ENCODE results near the gene TAX1BP1. TPM values are rescaled to one million over a fixed set of nuclear protein-coding genes. Genes with fewer than 3 reads are reported as not detected.

The TAX1BP1 gene
- total RNA-seq, 1 experiment from 2014 or later = 58.3 TPM

DNA sequence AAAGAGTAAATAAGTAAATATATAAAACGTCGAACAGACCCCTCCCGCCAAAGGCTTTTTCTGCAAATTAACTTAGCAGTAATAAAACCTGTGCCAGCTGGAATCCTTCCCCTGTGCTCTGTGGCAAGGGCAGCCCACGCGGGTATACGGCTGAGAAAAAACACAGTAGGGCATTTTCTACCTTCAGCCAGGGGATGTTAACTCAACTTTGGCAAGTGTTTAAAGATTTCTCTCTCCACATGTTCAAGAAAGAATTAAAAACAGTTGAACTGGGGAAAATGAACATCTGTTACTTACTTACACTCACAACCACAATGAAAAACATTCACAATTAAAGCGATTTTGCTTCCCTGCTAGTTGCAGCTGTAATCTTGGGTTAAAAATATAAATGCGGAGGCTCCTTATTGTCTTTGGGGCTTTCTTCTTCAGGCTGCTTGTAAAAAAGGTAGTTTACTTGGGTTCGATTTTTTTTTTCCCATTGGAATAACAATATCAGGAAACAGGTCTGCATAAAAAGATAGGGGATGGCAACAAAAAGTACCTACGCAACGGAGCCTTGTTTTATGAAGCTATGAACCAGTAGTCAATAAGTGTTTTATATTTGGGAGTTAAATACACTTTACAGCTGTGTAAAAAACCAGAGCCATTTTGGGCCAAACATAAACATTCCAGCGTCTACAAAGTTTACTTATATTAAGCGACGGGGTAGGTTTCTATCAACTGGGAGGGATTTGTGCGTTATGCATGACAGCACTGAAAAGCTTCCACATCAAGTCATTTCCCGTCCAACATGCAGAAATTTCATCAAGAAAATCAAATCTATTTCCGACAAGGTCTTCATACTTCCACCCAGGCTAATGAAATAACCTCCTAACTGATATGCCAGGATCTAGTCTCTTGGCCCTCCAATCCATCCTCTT, 132.7 kb downstream of the TAX1BP1 start:
- no peak overlapping the region for H3K4ac ChIP-seq (ENCODE audit: low read depth, low read length)
- H2AK5ac ChIP-seq (ENCODE audit: insufficient read length, low read length) = no peak overlapping the region
- 0 out of 2 replicates have a peak, but pooled peaks cover 6% of the 10 kb centered on the region for H3K4me1 ChIP-seq (ENCODE audit: insufficient read depth, low read length)
- no peak for TF ChIP-seq CTCF (conservative IDR thresholded peaks at IDR 0.05)
- no peak overlapping the region for H3K4me2 ChIP-seq (ENCODE audit: insufficient read depth, insufficient read length, low read length)
- no peak overlapping the region for H4K8ac ChIP-seq (replicated peaks; ENCODE audit: insufficient read length, low read depth, low read length)
- Mint-ChIP-seq H3K36me3 (ENCODE audit: insufficient read depth in 1 of 3, low read depth in 3 of 3) (no peaks in the 10 kb centered on the region; a peak in 1 of 7 replicates), H3K4me1 (peaks cover 30 to 34% of the 10 kb centered on the region in 2 experiments), H3K27me3 (ENCODE audit: low read depth) (no peaks in the 10 kb centered on the region), H3K4me3 (no peak overlapping the region), H3K9me3 (no peaks in the 10 kb centered on the region), H3K27ac (0 out of 7 replicates have a peak overlapping the region, but pooled peaks of 1 of the 3 experiments have one; percentile 71)
- DNase-seq = no peak
- H3K23me2 ChIP-seq (ENCODE audit: insufficient read length, low read depth, low read length, poor library complexity, severe bottlenecking) = no peaks in the 10 kb centered on the region
- H2BK20ac ChIP-seq (ENCODE audit: low read depth, low read length, poor library complexity, severe bottlenecking) = no peak overlapping the region
- H3K9me3 ChIP-seq (ENCODE audit: control insufficient read depth, low read depth, low read length) = no peaks in the 10 kb centered on the region
- WGBS (ENCODE audit: extremely low coverage, insufficient read length, low lambda C conversion rate) = no CpG with 5 or more reads among the region's 17 CpGs
- H3K79me1 ChIP-seq (ENCODE audit: insufficient read depth, low read depth, low read length, poor library complexity, severe bottlenecking) = no peaks in the 10 kb centered on the region
- no peak overlapping the region for H2AFZ ChIP-seq (ENCODE audit: low read length)
- no peak overlapping the region for H2BK120ac ChIP-seq (ENCODE audit: low read depth, low read length, poor library complexity, severe bottlenecking)
- H3T11ph ChIP-seq (ENCODE audit: low read length) = no peak overlapping the region
- H3K18ac ChIP-seq (ENCODE audit: insufficient read length, low read depth, low read length) = no peak overlapping the region
- no peak overlapping the region for H2BK15ac ChIP-seq (ENCODE audit: low read depth, low read length)
- no peak overlapping the region for H4K5ac ChIP-seq (ENCODE audit: insufficient read length, low read depth, low read length)
- no peak overlapping the region for H3K23ac ChIP-seq (ENCODE audit: insufficient read length, low read depth, low read length)
- H3K27ac ChIP-seq (ENCODE audit: insufficient read length, low read depth, low read length) = no peak overlapping the region
- no peaks in the 10 kb centered on the region for H4K20me1 ChIP-seq (ENCODE audit: control insufficient read depth, insufficient read depth, insufficient read length)
- no peak overlapping the region for H3K14ac ChIP-seq (ENCODE audit: insufficient read depth, low read length)
- H4K91ac ChIP-seq (ENCODE audit: insufficient read length, low read depth, low read length) = no peak overlapping the region
- H3K79me2 ChIP-seq (ENCODE audit: insufficient read depth, low read length) = no peaks in the 10 kb centered on the region
- H3K27me3 ChIP-seq (ENCODE audit: insufficient read depth, low read length) = no peaks in the 10 kb centered on the region
- H3K9ac ChIP-seq (ENCODE audit: extremely low read depth, insufficient read length, low read length) = no peak overlapping the region
- no peak overlapping the region for H2BK5ac ChIP-seq (ENCODE audit: insufficient read length, low read length)
- H2BK12ac ChIP-seq (ENCODE audit: insufficient read length, low read depth, low read length) = no peak overlapping the region
- H3K56ac ChIP-seq (ENCODE audit: insufficient read length, low read depth, low read length) = no peak overlapping the region

All from H9 (cell line).